Parathyroid adenoma (tissue), 2 donors: Measurements from ENCODE around the gene NCKAP5.

Experiments
- H2AFZ ChIP-seq: fragments of 300-600 bp; sonication (generic); one replicate; pipeline ENCODE4 v1.7.0; 2017; ENCODE audit warnings: antibody characterized with exemption, mild to moderate bottlenecking
- H3K27ac ChIP-seq: fragments of 300-600 bp; sonication (generic); one replicate; pipeline ENCODE4 v1.7.0; 2017
- H3K27me3 ChIP-seq: fragments of 300-600 bp; sonication (generic); one replicate; pipeline ENCODE4 v1.7.0; 2017; ENCODE audit warnings: low read length; ENCODE audit not compliant: control insufficient read depth, insufficient read depth
- H3K36me3 ChIP-seq: fragments of 300-600 bp; sonication (generic); one replicate; pipeline ENCODE4 v1.7.0; 2017; ENCODE audit warnings: low read length; ENCODE audit not compliant: control insufficient read depth, insufficient read depth
- H3K4me1 ChIP-seq: fragments of 300-600 bp; sonication (generic); one replicate; pipeline ENCODE4 v1.7.0; 2017; ENCODE audit warnings: control low read depth
- H3K4me2 ChIP-seq: fragments of 300-600 bp; sonication (generic); one replicate; pipeline ENCODE4 v1.7.0; 2017; ENCODE audit warnings: low read length
- H3K4me3 ChIP-seq: fragments of 300-600 bp; sonication (generic); one replicate; pipeline ENCODE4 v1.7.0; 2017; ENCODE audit warnings: low read depth, low read length
- H3K79me2 ChIP-seq: fragments of 300-600 bp; sonication (generic); one replicate; pipeline ENCODE4 v1.7.0; 2017; ENCODE audit warnings: control low read depth
- H3K9ac ChIP-seq: fragments of 300-600 bp; sonication (generic); one replicate; pipeline ENCODE4 v1.7.0; 2017; ENCODE audit warnings: mild to moderate bottlenecking
- H3K9me3 ChIP-seq: fragments of 300-600 bp; sonication (generic); one replicate; pipeline ENCODE4 v1.7.0; 2017; ENCODE audit warnings: low read length; ENCODE audit not compliant: control insufficient read depth
- CTCF ChIP-seq: fragments of 300-600 bp; sonication (generic); IDR thresholded peaks from one replicate; pipeline ENCODE4 v1.7.0; 2017; ENCODE audit warnings: antibody characterized with exemption, mild to moderate bottlenecking
- donor health status: primary hyperparathyroidism.

Gene NCKAP5

GRCh38 chr2:133431289-133431688 is 137.0 kb downstream of the NCKAP5 start:
- no peak overlapping the region for H3K4me3 ChIP-seq
- no peaks in the 10 kb centered on the region for H3K36me3 ChIP-seq
- H3K9me3 ChIP-seq: no peaks in the 10 kb centered on the region
- no peak overlapping the region for H3K9ac ChIP-seq
- H2AFZ ChIP-seq: no peak overlapping the region
- no peaks in the 10 kb centered on the region for H3K27me3 ChIP-seq
- peaks cover 5% of the 10 kb centered on the region for H3K4me1 ChIP-seq
- no peak for TF ChIP-seq CTCF
- no peak overlapping the region for H3K27ac ChIP-seq
- no peaks in the 10 kb centered on the region for H3K79me2 ChIP-seq
- no peak overlapping the region for H3K4me2 ChIP-seq

DNA sequence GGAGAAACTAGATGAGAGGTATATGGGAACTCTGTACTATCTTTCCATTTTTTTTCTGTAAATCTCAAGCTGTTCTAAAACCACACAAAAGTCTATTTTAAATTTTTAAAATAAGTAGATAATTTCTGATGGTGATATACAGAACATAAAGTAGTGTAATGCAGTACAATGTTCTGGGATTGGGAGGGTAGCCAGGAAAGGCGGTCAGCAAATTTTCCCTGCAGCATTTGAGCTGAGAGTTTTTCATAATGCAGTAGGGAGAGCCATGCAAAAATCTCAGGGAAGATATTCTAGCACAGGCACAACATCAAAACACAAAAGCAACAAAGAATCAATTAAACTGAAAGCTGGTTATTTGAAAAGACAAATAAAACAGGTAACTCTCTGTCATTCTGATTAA is 141.5 kb downstream of the NCKAP5 start:
- H3K9me3 ChIP-seq: no peaks in the 10 kb centered on the region
- H3K4me1 ChIP-seq: no peaks in the 10 kb centered on the region
- no peaks in the 10 kb centered on the region for H3K27me3 ChIP-seq
- no peak overlapping the region for H3K27ac ChIP-seq
- no peak overlapping the region for H2AFZ ChIP-seq
- no peak overlapping the region for H3K4me2 ChIP-seq
- no peaks in the 10 kb centered on the region for H3K79me2 ChIP-seq
- no peak overlapping the region for H3K4me3 ChIP-seq
- no peak overlapping the region for H3K9ac ChIP-seq
- H3K36me3 ChIP-seq: no peaks in the 10 kb centered on the region
- TF ChIP-seq CTCF: no peak

GRCh38 chr2:133425612-133426011 is 142.7 kb downstream of the NCKAP5 start:
- H2AFZ ChIP-seq: no peak overlapping the region
- no peaks in the 10 kb centered on the region for H3K4me1 ChIP-seq
- no peak overlapping the region for H3K9ac ChIP-seq
- no peak overlapping the region for H3K4me3 ChIP-seq
- no peaks in the 10 kb centered on the region for H3K27me3 ChIP-seq
- no peaks in the 10 kb centered on the region for H3K79me2 ChIP-seq
- H3K4me2 ChIP-seq: no peak overlapping the region
- H3K9me3 ChIP-seq: no peaks in the 10 kb centered on the region
- no peak overlapping the region for H3K27ac ChIP-seq
- H3K36me3 ChIP-seq: no peaks in the 10 kb centered on the region
- no peak for TF ChIP-seq CTCF

DNA sequence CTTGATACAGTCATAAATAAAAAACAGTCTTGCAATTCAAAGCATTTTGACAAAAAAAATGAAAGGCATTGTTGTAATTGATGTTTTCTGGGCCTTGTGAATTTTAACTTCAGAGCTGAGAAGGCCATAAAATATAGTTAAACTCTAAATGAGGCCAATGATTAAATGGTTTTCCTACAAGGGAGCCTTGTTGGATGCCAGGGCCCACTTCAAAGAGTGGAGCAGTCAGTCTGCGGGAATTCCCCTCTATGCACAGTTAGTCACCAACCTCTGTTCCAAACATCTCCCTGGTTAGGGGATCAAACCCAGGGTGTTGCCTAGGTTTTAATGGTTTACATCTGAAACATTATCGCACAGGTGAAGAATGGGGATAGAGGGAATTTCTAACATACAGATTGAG is 143.4 kb downstream of the NCKAP5 start:
- Histone ChIP-seq H3K79me2 (no peaks in the 10 kb centered on the region), H2AFZ (no peak overlapping the region), H3K27me3 (no peaks in the 10 kb centered on the region), H3K4me2 (no peak overlapping the region), H3K36me3 (no peaks in the 10 kb centered on the region), H3K4me1 (no peaks in the 10 kb centered on the region), H3K27ac (no peak overlapping the region), H3K9me3 (no peaks in the 10 kb centered on the region), H3K4me3 (no peak overlapping the region), H3K9ac (no peak overlapping the region)
- TF ChIP-seq CTCF: no peak

- H3K4me2 ChIP-seq: no peak overlapping the region
Measured at GRCh38 chr2:133422931-133423351, 145.3 kb downstream of the NCKAP5 start.

More at GRCh38 chr2:133422931-133423351, 145.3 kb downstream of the NCKAP5 start:
- Histone ChIP-seq H3K9ac (no peak overlapping the region), H3K79me2 (no peaks in the 10 kb centered on the region), H3K27ac (no peak overlapping the region), H3K4me3 (no peak overlapping the region), H3K9me3 (no peaks in the 10 kb centered on the region), H2AFZ (no peak overlapping the region), H3K36me3 (no peaks in the 10 kb centered on the region), H3K27me3 (no peaks in the 10 kb centered on the region), H3K4me1 (no peaks in the 10 kb centered on the region)
- no peak for TF ChIP-seq CTCF
